Measurements from ENCODE around the gene OSBPL9.
"Not testable (repeated sequence)": the region's sequence is repeated elsewhere in the genome, so short reads cannot be mapped to it uniquely, and the experiment has no call there.

OSBPL9 gene

DNA sequence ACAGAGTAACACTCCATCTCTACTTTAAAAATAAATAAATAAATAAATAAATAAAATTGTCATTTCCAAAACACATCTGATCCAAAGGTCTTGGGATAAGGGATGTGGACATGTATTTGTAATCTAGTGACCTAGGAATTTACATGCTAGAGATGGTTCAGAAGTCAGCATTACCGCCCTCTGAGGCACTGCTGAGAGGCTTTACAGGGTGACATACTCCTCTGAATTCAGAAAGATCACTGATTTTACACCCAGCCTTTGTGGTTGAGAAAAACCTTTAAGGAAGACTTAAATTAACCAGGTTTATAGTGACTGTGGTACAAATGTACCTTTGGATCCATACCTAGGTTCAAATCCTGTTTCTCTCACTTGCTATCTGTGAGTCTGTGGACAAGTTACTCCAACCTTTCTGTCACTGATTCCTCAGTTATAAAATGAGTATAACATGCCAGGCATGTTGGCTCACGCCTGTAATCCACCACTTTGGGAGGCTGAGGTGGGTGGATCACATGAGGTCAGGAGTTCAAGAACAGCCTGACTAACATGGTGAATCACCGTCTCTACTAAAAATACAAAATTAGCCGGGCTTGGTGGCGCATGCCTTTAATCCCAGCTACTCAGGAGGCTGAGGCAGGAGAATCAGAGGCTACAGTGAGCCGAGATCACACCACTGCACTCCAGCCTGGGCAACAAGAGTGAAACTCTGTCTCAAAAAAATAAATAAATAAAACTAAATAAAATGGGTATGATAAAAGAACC is 20.1 kb downstream of the OSBPL9 start:
- DNase-seq (ENCODE audit: low read depth): peak; percentile 56

DNA sequence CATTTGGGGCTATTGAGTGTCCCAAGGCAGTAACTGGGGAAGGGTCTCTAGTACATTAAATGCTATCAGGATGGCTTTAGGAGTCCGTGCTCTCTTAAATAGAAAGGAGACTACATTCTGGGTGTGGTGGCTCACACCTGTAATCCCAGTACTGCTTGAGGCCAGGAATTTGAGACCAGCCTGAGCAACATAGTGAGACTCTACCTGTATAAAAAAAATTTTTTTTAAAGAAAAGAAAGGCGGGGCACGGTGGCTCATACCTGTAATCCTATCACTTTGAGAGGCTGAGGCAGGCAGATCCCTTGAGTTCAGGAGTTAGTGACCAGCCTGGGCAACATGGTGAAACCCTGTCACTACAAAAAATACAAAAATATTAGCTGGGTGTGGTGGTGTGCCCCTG is 21.5 kb downstream of the OSBPL9 start:
- no peak for DNase-seq (ENCODE audit: low read depth)

DNA sequence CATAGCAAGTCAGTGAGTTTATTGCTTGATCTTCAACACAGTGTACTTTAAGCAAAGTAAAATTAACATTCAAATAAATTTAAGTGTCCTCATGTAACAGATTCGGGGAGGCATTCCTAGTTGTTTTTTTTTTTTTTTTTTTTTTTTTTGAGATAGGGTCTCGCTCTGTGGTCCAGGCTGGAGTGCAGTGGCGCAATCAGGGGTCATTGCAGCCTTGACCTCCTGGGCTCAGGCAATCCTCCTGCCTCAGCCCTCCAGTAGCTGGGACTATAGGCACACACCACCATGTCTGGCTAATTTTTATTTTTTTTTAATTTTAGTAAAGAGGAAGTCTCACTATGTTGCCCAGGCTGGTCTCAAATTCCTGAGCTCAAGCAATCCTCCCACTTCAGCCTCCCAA is 22.8 kb downstream of the OSBPL9 start:
- DNase-seq (ENCODE audit: low read depth): no peak

DNA sequence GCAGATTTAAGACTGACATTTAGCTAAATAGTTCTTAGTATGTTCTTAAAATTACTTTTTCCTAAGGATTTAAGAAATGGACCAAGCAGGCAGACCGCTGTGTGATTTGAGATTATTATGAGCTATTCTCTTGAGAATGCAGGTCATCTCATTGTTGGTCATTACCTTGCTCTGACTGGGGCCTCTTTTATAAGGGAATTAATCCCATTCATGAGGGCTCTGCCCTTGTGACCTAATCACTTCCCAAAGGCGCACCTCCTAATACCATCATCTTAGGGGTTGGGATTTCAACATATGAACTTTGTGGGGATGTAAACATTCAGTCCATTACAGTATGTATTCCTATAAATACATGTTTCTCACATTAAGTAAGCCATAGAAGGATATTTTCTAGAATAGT is 24.2 kb downstream of the OSBPL9 start:
- no peak for DNase-seq (ENCODE audit: low read depth)

DNA sequence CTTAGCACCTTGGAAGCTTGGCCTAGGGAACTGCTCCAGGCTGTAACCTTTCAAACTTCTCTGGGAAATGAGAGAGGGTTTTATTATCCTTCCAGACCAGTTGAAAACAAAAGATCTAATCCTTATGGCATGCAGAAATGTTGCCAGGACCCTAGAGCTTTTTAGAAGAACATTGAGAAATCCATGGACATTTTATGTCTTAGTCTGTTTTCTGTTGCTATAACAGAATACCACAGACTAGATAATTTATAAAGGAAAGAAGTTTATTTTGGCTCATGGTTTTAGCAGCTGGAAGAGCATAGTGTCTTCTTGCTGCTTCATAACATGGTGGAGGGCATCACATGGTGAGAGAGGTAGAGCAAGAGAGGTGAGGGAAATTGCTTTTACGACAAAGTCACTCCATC is 25.8 kb downstream of the OSBPL9 start:
- DNase-seq (ENCODE audit: low read depth): peak; percentile 87

DNA sequence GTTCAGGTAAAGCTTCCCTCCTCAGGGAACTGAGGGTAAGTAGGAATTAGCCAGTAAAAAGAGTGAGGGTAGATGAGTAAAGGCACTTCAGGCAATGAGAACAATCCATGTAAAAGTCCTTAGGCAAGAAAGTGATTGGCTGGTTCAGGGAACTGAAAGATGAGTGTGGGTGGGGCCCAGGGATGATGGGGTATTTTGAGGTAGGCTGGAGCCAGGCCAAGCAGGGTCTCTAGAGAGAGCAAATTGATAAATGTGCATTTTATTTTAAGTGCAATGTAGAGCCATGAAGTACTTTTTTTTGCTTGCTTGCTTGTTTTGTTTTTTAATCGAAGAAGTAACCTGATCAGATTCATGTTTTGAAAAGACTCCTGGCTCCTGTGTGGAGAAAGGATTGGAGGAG is 26.5 kb downstream of the OSBPL9 start:
- DNase-seq (ENCODE audit: low read depth): no peak

DNA sequence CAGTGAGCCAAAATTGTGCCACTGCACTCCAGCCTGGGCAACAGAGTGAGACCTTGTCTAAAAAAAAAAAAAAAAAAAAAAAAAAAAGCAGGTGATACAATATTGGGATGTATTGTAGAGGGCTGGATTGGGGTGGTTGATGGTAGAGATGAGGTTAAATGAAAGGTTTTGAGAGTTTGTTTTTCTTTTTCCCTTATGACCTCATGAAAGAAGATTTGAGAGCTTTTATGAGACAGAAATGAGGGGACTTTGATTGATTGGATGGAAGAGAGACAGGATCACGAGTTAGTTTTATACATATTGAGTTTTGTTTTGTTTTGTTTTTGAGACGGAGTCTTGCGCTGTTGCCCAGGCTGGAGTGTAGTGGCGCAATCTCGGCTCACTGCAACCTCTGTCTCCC is 27.1 kb downstream of the OSBPL9 start:
- DNase-seq (ENCODE audit: low read depth): no peak

DNA sequence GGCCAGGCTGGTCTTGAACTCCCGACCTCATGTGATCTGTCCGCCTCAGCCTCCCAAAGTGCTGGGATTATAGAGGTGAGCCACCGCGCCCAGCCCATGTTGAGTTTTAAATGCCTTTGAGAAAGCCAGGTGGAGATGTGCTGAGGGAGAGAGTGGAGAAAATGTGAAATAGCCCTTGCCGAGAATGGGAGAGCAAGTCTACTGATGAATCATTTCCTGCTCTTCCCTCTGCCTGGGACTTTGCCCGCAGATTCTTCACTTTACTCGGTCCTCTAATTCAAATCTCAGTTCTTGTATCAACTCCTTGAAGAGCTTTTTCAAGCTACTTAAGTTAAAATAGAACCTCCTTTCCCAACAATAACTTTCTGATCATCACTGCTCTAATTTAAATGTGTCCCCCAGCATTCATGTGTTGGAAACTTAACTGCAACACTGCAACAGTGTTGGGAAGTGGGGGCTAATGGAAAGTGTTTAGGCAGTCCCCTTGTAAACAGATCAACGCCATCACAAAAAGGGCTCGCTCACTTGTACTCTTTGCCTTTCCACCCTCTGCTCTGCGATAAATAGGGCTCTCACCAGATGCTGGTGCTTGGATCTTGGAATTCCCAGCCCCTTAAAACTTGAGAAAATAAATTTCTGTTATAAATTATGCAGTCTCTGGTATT is 27.8 kb downstream of the OSBPL9 start:
- peak; percentile 6 for DNase-seq (ENCODE audit: low read depth)

DNA sequence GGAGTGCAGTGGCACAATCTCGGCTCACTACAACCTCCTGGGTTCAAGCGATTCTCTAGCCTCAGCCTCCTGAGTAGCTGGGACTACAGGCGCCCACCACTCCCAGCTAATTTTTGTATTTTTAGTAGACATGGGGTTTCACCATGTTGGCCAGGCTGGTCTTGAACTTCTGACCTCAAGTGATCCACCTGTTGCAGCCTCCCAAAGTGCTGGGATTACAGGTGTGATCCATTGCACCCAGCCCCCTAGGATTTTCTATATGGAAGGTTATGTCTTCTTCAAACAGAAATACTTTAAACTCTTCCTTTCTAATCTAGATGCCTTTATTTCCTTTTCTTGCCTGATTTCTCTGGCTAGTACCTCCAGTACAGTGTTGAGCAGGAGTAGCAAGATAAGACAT is 29.7 kb downstream of the OSBPL9 start:
- not testable (repeated sequence) for DNase-seq (ENCODE audit: low read depth)

DNA sequence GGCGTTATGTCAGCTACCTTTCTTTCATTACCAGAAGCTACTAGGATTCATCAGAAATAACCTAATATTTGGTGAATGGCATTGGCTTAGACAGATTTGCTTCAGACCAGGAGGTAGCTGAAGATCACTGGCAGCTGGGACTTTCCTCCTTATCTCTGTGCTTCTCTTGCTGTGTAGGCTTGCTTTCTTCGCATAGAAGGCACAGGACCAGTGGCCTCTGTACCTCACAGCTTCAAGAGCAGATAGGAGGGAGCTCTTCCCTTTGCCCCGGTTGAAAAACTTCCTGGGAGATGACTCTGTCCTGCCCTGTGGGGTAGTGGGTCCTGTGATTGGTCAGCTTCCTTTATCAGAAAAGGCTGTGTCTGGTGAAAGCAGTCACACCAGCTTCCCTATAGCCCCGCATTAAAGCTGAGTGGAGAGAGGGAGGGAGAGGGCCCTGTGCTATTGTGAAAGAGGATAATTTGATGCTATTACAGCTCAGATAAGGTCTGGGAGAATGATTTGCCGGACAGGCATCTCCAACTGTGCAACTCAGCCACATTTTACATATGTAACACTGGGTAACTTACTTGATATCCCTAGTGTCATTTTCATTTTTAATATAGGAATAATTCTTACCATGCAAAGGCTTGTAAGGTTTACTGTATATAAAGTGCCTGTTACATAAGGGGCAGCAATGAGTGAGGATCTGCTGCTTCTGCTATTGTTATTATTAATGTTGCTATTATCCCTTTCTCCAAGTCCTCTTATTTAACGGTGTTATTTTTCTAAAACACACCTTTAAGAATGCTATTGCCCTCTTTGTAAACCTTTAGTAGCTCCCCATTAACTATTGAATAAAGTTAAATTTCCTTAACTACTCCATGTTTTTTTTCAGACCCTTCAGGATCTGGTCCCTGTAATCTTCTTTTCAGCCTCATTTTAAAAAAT is 31.6 kb downstream of the OSBPL9 start:
- peak; percentile 45 for DNase-seq (ENCODE audit: low read depth)

DNA sequence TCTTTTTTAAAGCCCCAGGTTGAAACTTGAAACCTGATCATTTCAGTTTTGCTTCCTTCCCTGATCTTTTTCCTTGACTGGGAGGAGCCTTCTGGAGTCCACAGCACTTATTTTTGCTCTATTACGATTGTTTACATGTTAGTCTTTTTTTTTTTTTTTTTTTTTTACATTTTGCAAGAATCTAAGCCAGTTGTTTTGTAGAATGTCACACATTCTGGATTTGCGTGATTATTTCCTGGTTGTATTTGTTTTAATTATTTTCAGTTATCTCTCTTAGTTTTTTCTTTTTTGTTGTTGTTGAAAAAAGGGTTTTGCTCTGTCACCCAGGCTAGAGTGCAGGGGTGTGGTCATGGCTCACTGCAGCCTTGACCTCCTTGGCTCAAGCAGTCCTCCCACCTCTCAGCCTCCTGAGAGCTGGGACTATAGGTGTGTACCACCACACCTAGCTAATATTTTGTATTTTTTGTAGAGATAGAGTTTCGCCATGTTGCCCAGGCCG is 32.8 kb downstream of the OSBPL9 start:
- no peak for DNase-seq (ENCODE audit: low read depth)

DNA sequence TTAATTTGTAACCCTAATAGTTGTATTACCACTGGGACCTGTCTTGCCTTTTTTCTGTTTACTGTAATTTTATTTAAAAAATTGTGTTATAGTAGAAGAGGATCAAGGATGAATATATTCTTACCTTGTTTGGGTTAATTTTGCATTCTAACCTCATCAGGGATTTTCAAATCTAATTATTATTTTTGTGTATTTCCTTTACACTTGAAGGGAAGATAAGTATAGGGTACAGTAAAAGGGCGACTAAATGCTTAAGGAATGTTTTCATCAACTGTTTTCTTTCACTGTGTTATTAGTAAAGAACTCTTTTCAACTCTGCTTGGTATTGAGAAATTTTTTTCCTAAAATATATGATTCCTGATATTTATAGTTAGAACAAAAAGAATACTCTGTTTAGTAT is 33.3 kb downstream of the OSBPL9 start:
- no peak for DNase-seq (ENCODE audit: low read depth)

DNA sequence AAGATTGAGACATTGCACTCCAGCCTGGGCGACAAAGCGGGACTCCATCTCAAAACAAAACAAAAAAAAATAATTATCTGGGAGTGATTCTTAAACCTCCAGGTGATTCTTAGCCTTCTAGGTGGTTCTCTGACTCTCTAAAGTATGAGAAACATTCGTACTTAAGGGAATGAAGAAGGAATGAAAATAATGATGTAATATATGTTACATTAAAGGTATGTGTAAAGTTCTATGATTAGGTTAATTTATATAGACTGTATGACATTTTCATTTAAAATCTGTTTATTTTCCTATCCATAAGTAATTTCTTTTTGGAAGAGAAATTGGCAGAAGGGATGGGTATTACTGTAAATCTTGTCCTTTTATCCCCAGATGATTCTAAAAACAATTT is 34.7 kb downstream of the OSBPL9 start:
- DNase-seq (ENCODE audit: low read depth): no peak

DNA sequence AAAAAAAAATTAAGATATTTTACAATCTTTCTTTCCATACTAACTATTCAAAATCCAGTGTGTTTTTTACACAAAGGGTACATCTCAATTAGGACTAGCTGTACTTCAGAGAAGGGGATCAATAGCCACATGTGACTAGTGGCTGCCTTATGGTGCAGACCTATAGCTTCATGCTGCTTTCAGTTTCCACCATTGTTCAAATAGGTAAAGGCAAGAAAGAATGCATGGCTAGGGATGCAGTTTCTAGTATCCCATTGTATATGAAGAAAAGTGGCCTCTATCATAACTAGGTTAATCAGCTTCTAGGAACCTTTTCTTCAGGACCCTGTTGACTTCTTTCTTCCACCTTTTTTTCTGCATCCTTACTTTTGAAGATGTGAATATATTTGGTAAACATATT is 35.7 kb downstream of the OSBPL9 start:
- no peak for DNase-seq (ENCODE audit: low read depth)

DNA sequence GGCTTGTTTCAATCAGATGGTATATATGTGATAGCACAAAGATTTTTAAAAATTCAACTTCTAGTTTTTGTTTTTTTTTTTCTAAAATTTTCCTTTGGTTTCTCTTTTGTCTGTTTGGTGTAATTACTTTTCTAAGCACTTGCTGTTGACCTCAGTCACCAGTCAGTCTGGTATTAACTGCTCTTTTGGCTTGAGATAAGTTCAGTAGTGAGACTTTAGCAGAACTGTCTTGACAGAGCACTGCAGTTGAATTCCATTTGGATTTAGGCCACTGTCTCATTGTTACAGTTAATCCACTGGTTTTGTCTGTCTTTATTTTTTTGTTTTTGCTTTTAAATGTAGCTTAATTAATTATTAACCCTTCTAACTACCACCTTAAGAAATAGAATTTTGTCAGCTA is 36.2 kb downstream of the OSBPL9 start:
- no peak for DNase-seq (ENCODE audit: low read depth)

DNA sequence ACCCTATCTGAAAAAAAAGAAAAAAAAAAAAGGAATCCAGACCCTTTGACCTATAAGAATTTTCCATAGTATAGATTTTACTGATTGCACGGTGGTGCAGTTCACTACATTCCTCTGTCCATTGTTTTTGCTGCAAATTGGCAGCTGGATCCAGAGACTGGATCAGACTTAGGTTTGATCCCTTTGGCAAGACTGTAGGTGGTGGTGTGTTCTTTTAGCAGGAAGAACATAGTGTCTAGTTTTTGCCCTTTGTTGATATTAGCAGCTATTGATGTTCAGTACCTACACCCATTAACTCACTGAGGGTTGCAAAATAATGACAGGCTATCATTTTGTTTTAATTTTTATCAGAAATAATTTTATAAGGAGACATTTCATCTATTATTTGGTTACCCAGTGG is 37.1 kb downstream of the OSBPL9 start:
- no peak for DNase-seq (ENCODE audit: low read depth)

DNA sequence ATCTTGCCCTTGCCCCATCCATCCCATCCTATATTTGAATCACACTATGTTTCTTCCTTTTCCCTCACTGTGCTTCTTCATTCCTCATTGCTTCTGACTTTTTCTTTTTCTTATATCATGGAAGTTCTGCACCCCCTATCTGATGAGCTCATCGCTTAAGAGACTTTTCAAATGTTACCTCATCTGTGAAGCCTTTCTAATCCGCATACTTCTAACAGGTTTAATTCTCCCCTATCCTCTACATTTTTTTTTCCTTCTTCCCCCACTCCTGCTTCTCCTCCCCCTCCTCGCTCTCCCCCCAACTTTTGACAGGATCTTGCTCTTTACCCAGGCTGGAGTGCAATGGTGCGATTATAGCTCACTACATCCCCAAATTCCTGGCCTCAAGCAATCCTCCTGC is 39.5 kb downstream of the OSBPL9 start:
- no peak for DNase-seq (ENCODE audit: low read depth)

DNA sequence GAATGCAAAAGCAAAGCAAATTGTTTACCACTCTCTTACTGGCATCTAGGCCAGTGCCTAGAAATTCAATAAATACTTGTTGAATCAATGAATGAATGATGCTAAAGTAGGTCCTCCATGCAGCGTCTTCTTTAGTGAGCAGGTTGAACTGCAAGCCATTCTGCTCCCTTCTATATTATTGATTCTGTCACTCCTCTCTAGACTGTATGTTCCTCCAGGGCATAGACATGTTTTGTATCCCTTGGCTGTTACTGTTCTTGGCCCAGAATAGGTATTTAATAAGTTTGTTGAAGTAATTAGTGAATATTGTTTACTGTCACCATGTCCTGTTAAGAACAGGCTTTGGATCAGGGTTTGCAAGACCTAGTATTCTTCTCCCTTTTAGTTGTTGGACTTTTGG is 43.7 kb downstream of the OSBPL9 start:
- no peak for DNase-seq (ENCODE audit: low read depth)

DNA sequence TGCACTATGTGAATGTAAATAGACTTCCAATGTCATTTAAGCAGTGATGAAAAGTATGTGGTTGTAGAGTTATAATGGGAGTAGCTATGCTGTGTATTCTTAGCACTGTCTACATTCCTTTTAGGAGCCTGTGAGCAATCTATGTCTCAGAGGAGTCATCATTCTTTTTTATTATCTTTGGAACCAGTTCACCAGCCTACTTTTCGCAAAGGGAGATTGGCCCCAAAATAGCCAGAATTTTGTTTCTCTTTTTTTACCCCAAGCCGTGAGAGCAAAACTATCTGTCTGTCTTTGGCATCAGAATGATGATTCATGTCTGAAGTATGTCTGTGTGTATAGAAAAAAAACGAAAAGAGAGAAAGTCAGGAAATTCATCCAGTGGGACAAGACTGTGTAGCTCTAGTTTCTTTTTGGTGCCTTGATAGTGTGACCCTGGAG is 44.2 kb downstream of the OSBPL9 start:
- DNase-seq (ENCODE audit: low read depth): peak; percentile 81

DNA sequence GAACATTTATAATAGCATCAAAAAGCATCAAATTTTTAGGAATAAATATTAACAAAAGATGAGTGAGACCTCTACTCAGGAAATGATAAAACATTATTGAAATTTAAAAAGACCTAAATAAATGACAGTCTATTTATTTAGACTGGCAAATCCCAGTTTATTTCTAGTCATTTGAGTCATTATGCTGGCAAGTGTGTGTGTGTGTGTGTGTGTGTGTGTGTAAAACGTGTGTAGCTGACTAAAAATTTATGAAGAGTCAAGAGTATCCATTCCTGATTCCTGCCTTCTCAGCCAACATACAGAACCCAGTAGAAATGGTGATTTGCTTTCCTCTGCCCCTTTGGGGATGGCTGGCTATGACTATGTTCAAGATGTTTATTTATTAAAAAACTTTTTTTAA is 46.2 kb downstream of the OSBPL9 start:
- no peak for DNase-seq (ENCODE audit: low read depth)

DNA sequence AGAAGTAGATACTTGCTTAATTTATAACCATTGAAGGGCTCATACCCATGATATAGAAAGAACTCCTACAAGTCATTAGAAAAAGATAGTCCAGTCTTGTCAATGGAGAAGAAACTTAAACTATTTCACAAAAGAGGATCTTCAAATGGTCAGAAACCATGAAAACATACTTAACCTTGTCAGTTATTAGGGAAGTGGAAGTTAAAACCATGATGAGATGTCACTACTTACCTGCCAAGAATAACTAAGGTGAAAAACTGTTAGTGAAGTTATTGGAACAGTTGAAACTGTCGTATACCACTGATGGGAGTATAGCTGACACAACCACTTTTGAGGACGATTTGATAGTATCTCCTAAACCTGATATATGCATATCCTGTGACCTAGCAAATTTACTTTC is 46.8 kb downstream of the OSBPL9 start:
- no peak for DNase-seq (ENCODE audit: low read depth)

DNA sequence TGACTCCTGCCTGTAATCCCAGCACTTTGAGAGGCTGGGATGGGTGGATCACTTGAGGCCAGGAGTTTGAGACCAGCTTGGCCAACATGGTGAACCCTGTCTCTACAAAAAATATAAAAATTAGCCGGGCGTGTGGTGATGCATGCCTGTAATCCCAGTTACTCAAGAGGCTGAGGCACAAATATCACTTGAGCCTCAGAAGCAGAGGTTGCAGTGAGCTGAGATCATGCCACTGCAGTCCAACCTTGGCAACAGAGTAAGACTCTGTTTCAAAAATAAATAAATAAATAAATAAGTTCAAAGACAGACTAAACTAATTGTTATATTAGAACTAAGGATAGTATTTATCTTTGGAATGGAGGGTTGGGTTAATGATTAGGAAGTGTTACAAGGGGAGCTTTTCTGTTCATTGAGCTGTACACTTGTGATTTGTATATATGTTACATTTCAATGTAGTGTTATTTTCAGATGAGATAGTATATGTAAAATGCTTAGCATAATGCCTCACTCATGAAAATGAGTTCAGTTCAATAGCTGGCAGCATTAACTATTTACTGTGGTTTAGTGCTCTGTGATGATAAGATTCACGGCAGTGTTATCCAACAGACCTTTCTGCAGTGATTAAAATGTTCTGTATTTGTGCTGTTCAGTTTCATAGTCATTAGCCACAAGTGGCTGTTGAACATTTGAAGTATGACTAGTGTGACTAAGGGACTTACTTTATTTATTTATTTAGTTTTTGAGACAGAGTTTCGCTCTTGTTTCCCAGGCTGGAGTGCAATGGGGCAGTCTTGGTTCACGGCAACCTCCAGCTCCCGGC is 47.7 kb downstream of the OSBPL9 start:
- no peak for DNase-seq (ENCODE audit: low read depth)

Measured in fibroblast of the conjunctiva (primary cell).